Fibroblast of lung (primary cell): Measurements from ENCODE around the gene IRF2. TPM values are rescaled to one million over a fixed set of nuclear protein-coding genes. Genes with fewer than 3 reads are reported as not detected.

Experiments
- DNase-seq, 2 donors: peaks; one replicate each; pipeline versions ENCODE4 v3.0.0 to v3.0.0-alpha.2; 2010; ENCODE audit warnings: low read depth in 2 of 2
- H2AFZ ChIP-seq: 2 replicates; pipeline ENCODE4 v1.5.1; 2012; ENCODE audit warnings: low read length, control low read depth, inconsistent platforms
- H3K27ac ChIP-seq: 2 replicates; pipeline ENCODE4 v1.5.1; 2011; ENCODE audit warnings: low read length, control low read depth; ENCODE audit not compliant: insufficient read depth
- H3K27me3 ChIP-seq: 2 replicates; pipeline ENCODE4 v1.5.1; 2011; ENCODE audit warnings: mild to moderate bottlenecking, low read length; ENCODE audit not compliant: control insufficient read depth, insufficient read depth
- H3K36me3 ChIP-seq: 2 replicates; pipeline ENCODE4 v1.5.1; 2011; ENCODE audit warnings: low read length; ENCODE audit not compliant: control insufficient read depth, insufficient read depth
- H3K4me1 ChIP-seq: 2 replicates; pipeline ENCODE4 v1.5.1; 2011; ENCODE audit warnings: low read length; ENCODE audit not compliant: control insufficient read depth, insufficient read depth; ENCODE audit errors: extremely low read depth
- H3K4me2 ChIP-seq: 2 replicates; pipeline ENCODE4 v1.5.1; 2011; ENCODE audit warnings: low read length, control low read depth; ENCODE audit not compliant: insufficient read depth; ENCODE audit errors: extremely low read depth
- H3K4me3 ChIP-seq, 4 experiments: fragments of 200-600 bp in 1 of 4; sonication (generic) in 1 of 4; replicated peaks in 1 of 4; 2 replicates each; pipeline ENCODE4 v1.5.1; 2011 to 2016; ENCODE audit warnings: low read length in 4 of 4, low read depth in 3 of 4, mild to moderate bottlenecking in 3 of 4, control low read depth in 2 of 4, inconsistent platforms in 1 of 4, mixed read lengths in 1 of 4; ENCODE audit not compliant: insufficient read depth in 1 of 4; ENCODE audit errors: control extremely low read depth in 1 of 4
- H3K79me2 ChIP-seq: 2 replicates; pipeline ENCODE4 v1.5.1; 2012; ENCODE audit warnings: mild to moderate bottlenecking, low read length, inconsistent platforms; ENCODE audit not compliant: control insufficient read depth, insufficient read depth
- H3K9ac ChIP-seq: 2 replicates; pipeline ENCODE4 v1.5.1; 2011; ENCODE audit warnings: mild to moderate bottlenecking, low read length, control low read depth; ENCODE audit not compliant: insufficient read depth
- H3K9me3 ChIP-seq: 2 replicates; pipeline ENCODE4 v1.5.1; 2012; ENCODE audit warnings: low read depth, low read length; ENCODE audit not compliant: control insufficient read depth, insufficient read depth
- H4K20me1 ChIP-seq: 2 replicates; pipeline ENCODE4 v1.5.1; 2011; ENCODE audit warnings: low read length; ENCODE audit not compliant: control insufficient read depth, insufficient read depth; ENCODE audit errors: extremely low read depth
- CTCF ChIP-seq, 2 donors: IDR thresholded peaks in 1 of 2; conservative IDR thresholded peaks in 1 of 2; 1 replicate in 1 of 2; 2 replicates in 1 of 2; pipeline ENCODE4 v1.5.1; 2011 to 2012; ENCODE audit warnings: low read length in 2 of 2, control low read depth in 1 of 2, inconsistent platforms in 1 of 2, low read depth in 1 of 2, mild to moderate bottlenecking in 1 of 2
- EZH2 ChIP-seq: IDR thresholded peaks from 2 replicates; pipeline ENCODE4 v1.5.1; 2012; ENCODE audit warnings: low read length, control low read depth, mild to moderate bottlenecking; ENCODE audit errors: missing control alignments
- polyA plus RNA-seq, 2 donors: library from polyadenylated mRNA; depleted of rRNA in 1 of 2; stranded (reverse) in 1 of 2; unstranded in 1 of 2; fragments of >200 nt; gene quantifications; 2 replicates each; pipeline ENCODE4 v1.2.1, GENCODE V29; 2011 to 2012; ENCODE audit warnings: missing spikeins in 1 of 2
- total RNA-seq: library from RNA; depleted of rRNA; stranded (reverse); fragments of >200 nt; gene quantifications from 2 replicates; pipeline ENCODE4 v1.2.1, GENCODE V29; 2014

Gene IRF2
- total and polyA plus RNA-seq, 2 donors (not counting 1 experiment from before 2014, with no cell fraction given), result 30.9 to 42.3 TPM

DNA sequence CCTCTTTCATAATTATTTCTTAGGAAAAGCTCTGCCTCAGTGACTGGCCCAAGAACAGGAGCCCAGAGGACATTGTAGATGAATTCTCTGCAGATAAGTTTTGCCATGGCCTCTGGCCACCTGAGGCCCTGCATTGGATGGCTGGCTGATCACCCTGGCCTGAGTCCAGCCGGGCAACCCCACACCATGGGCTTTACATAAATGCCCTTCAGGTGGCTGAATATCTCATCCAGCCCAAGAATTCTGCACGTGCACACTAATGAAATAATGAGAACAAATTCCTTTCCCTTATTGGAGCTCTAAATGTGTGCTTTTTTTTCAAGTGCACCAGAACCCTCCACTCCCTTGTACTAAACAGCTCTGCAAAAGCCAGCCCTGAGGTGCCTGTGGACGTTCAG is 65.7 kb downstream of the IRF2 start:
- Histone ChIP-seq H3K36me3 (peaks cover 15% of the 10 kb centered on the region), H3K27ac (no peak overlapping the region), H3K79me2 (no peaks in the 10 kb centered on the region), H3K4me2 (no peak overlapping the region), H3K4me1 (peaks cover 6% of the 10 kb centered on the region), H3K9ac (no peak overlapping the region), H2AFZ (no peak overlapping the region), H3K9me3 (no peaks in the 10 kb centered on the region), H4K20me1 (no peaks in the 10 kb centered on the region), H3K27me3 (no peaks in the 10 kb centered on the region), H3K4me3 (no peak overlapping the region)
- no peak for DNase-seq
- TF ChIP-seq EZH2 (no peak), CTCF (conservative IDR thresholded peaks at IDR 0.05 in 1 of 2, IDR thresholded peaks at IDR 0.05 in 1 of 2; ENCODE audit: low read depth in 1 of 2, low read length in 2 of 2) (no peak)

GRCh38 chr4:184408021-184408683 is 66.2 kb downstream of the IRF2 start:
- H3K36me3 ChIP-seq, result peaks cover 15% of the 10 kb centered on the region
- H3K27ac ChIP-seq, result no peak overlapping the region
- no peaks in the 10 kb centered on the region for H3K9me3 ChIP-seq
- TF ChIP-seq CTCF (conservative IDR thresholded peaks at IDR 0.05 in 1 of 2, IDR thresholded peaks at IDR 0.05 in 1 of 2; ENCODE audit: low read depth in 1 of 2, low read length in 2 of 2) (no peak), EZH2 (no peak)
- H3K4me2 ChIP-seq, result no peak overlapping the region
- H3K4me3 ChIP-seq, result no peak overlapping the region
- DNase-seq, result peak; percentile 75 to 94
- no peak overlapping the region for H3K9ac ChIP-seq
- H3K79me2 ChIP-seq, result no peaks in the 10 kb centered on the region
- H3K27me3 ChIP-seq, result no peaks in the 10 kb centered on the region
- H3K4me1 ChIP-seq, result peaks cover 6% of the 10 kb centered on the region
- no peaks in the 10 kb centered on the region for H4K20me1 ChIP-seq
- H2AFZ ChIP-seq, result no peak overlapping the region

GRCh38 chr4:184406958-184407391 is 67.4 kb downstream of the IRF2 start:
- DNase-seq, result no peak
- Histone ChIP-seq H3K4me1 (peaks cover 6% of the 10 kb centered on the region), H3K27ac (no peak overlapping the region), H3K9me3 (no peaks in the 10 kb centered on the region), H2AFZ (no peak overlapping the region), H3K4me3 (no peak overlapping the region), H4K20me1 (no peaks in the 10 kb centered on the region), H3K36me3 (peaks cover 15% of the 10 kb centered on the region), H3K27me3 (no peaks in the 10 kb centered on the region), H3K4me2 (no peak overlapping the region), H3K79me2 (no peaks in the 10 kb centered on the region), H3K9ac (no peak overlapping the region)
- no peak for TF ChIP-seq CTCF (conservative IDR thresholded peaks at IDR 0.05 in 1 of 2, IDR thresholded peaks at IDR 0.05 in 1 of 2; ENCODE audit: low read depth in 1 of 2, low read length in 2 of 2)
- no peak for TF ChIP-seq EZH2
